ENCODE data around the gene MEX3A.
"Not testable (repeated sequence)": the region's sequence is repeated elsewhere in the genome, so short reads cannot be mapped to it uniquely, and the experiment has no call there.

MEX3A gene

GRCh38 chr1:156082309-156083091 is at the start of gene MEX3A:
TSS of gene MEX3A (minus strand) at chr1:156082465. CDS start at chr1:156081998, 467 bp downstream.
- no peak for DNase-seq (ENCODE audit: low read depth, low spot score)

- no peak for DNase-seq (ENCODE audit: low read depth, low spot score)
Observed at GRCh38 chr1:156130578-156130942, 48.3 kb upstream of the MEX3A start.

GRCh38 chr1:156129687-156130577 is 47.7 kb upstream of the MEX3A start:
- peak; percentile 50 for DNase-seq (ENCODE audit: low read depth, low spot score)

- DNase-seq (ENCODE audit: low read depth, low spot score) = no peak
Observed at GRCh38 chr1:156128654-156129597, 46.7 kb upstream of the MEX3A start.

- DNase-seq (ENCODE audit: low read depth, low spot score) = no peak
Observed at GRCh38 chr1:156128308-156128653, 46.0 kb upstream of the MEX3A start.

- peak; percentile 71 for DNase-seq (ENCODE audit: low read depth, low spot score)
Observed at GRCh38 chr1:156126630-156127534, 44.6 kb upstream of the MEX3A start.

GRCh38 chr1:156126043-156126629 is 43.9 kb upstream of the MEX3A start:
- no peak for DNase-seq (ENCODE audit: low read depth, low spot score)

- DNase-seq (ENCODE audit: low read depth, low spot score) = not testable (repeated sequence)
Observed at GRCh38 chr1:156125544-156125943, 43.3 kb upstream of the MEX3A start.

GRCh38 chr1:156124557-156125483 is 42.6 kb upstream of the MEX3A start:
- no peak for DNase-seq (ENCODE audit: low read depth, low spot score)

GRCh38 chr1:156123356-156124196 is 41.3 kb upstream of the MEX3A start:
- no peak for DNase-seq (ENCODE audit: low read depth, low spot score)

- DNase-seq (ENCODE audit: low read depth, low spot score) = no peak
Observed at GRCh38 chr1:156122519-156123355, 40.5 kb upstream of the MEX3A start.

GRCh38 chr1:156122086-156122485 is 39.8 kb upstream of the MEX3A start:
- DNase-seq (ENCODE audit: low read depth, low spot score) = no peak

- DNase-seq (ENCODE audit: low read depth, low spot score) = no peak
Observed at GRCh38 chr1:156121457-156121856, 39.2 kb upstream of the MEX3A start.

GRCh38 chr1:156121005-156121404 is 38.7 kb upstream of the MEX3A start:
- not testable (repeated sequence) for DNase-seq (ENCODE audit: low read depth, low spot score)

GRCh38 chr1:156120318-156120717 is 38.1 kb upstream of the MEX3A start:
- DNase-seq (ENCODE audit: low read depth, low spot score) = no peak

GRCh38 chr1:156119503-156120209 is 37.4 kb upstream of the MEX3A start:
- DNase-seq (ENCODE audit: low read depth, low spot score) = no peak

Data from activated CD4-positive, CD25-positive, alpha-beta regulatory T cell treated with anti-CD3 and anti-CD28 coated beads, Interleukin-2, amount 50 U/mL, for 16 hours (primary cell).